Stimulated activated memory B cell treated with anti-CD40 and anti-IgM and Interleukin-4, amounts not matched to agents 10 μg/mL and 1 μg/mL and 100 μg/mL, for 72 hours (primary cell): Measurements from ENCODE around the gene IRF8.

Experiments used
- ATAC-seq: fragments of 150-1000 bp; cut with Tn5 transposase; 2 replicates; pipeline ENCODE4 v1.10.0; 2021
- H3K27ac Mint-ChIP-seq: one replicate; pipeline ENCODE4 v1.8.0; 2022; ENCODE audit warnings: mild to moderate bottlenecking, mixed read lengths
- H3K27me3 Mint-ChIP-seq: one replicate; pipeline ENCODE4 v1.8.0; 2022; ENCODE audit warnings: mixed read lengths
- H3K36me3 Mint-ChIP-seq: one replicate; pipeline ENCODE4 v1.8.0; 2022; ENCODE audit warnings: mixed read lengths
- H3K4me1 Mint-ChIP-seq: one replicate; pipeline ENCODE4 v1.8.0; 2022; ENCODE audit warnings: mixed read lengths
- H3K4me3 Mint-ChIP-seq: one replicate; pipeline ENCODE4 v1.8.0; 2022; ENCODE audit warnings: mild to moderate bottlenecking, moderate library complexity, mixed read lengths
- H3K9me3 Mint-ChIP-seq: one replicate; pipeline ENCODE4 v1.8.0; 2022; ENCODE audit warnings: mixed read lengths

Gene IRF8

DNA sequence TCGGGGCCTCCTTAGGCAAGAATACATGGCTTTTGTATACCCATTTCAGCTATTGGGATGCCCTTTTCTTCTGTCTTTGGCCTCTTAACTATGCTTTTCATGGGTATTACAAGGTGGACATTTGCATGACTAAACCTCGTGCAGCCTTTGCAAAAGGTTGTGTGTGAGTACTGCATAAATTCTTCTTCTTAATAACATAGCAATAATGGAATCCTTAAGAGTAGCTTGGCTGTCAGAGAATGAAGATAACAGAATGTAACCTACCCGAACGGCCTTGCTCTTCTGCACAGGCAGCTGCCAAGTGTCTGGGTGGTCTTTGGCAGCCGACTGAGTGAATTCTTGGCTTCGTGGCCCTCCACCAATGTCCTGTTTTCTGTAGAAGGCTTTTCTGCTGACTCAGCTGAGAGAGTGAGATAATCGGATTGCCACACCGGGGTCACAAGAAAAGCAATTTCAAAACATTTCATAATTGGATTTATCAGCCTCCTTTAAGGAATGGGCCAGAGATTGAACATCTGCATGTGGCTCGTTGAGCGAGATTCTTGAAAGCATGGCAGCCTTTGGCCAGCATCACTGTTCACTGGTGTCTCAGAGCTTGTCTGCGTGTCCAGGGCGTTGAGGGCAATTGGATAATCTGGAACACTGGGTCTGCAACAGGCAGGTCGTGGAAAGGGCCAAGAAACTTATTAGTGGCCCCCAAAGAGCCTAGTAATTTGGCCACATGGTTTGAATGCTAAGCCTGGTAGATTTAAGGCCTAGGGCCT is 13.4 kb downstream of the IRF8 start:
- H3K27ac Mint-ChIP-seq = peak overlapping the region; percentile 94
- H3K36me3 Mint-ChIP-seq = peaks cover 88% of the 10 kb centered on the region
- H3K4me1 Mint-ChIP-seq = peaks cover 93% of the 10 kb centered on the region
- H3K9me3 Mint-ChIP-seq = no peaks in the 10 kb centered on the region
- H3K27me3 Mint-ChIP-seq = no peaks in the 10 kb centered on the region
- peak overlapping the region; percentile 44 for H3K4me3 Mint-ChIP-seq
- ATAC-seq = no peak

DNA sequence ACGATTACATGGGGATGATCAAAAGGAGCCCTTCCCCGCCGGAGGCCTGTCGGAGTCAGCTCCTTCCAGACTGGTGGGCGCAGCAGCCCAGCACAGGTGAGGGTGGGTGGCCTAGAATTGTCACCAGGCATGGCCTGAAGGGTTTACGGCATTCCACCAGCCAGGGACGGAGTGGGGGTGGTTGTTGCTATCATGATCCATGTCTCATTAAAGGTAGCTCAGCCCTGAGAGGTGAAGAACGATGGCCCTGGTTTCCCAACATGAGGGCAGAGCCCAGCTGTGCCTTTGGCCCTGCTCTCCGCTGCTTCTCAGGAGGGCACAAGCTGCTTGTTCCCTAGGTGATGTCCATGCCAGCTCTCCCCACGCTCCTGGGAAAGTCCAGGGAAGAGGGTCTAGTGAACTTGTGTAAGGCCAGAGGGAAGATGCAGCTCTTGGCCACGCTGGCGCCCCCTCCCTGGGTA is 14.2 kb downstream of the IRF8 start:
- Mint-ChIP-seq H3K4me1 (peaks cover 97% of the 10 kb centered on the region), H3K9me3 (no peaks in the 10 kb centered on the region), H3K4me3 (peak overlapping the region; percentile 14), H3K27ac (peak overlapping the region; percentile 94), H3K36me3 (peaks cover 93% of the 10 kb centered on the region), H3K27me3 (no peaks in the 10 kb centered on the region)
- ATAC-seq = no peak

DNA sequence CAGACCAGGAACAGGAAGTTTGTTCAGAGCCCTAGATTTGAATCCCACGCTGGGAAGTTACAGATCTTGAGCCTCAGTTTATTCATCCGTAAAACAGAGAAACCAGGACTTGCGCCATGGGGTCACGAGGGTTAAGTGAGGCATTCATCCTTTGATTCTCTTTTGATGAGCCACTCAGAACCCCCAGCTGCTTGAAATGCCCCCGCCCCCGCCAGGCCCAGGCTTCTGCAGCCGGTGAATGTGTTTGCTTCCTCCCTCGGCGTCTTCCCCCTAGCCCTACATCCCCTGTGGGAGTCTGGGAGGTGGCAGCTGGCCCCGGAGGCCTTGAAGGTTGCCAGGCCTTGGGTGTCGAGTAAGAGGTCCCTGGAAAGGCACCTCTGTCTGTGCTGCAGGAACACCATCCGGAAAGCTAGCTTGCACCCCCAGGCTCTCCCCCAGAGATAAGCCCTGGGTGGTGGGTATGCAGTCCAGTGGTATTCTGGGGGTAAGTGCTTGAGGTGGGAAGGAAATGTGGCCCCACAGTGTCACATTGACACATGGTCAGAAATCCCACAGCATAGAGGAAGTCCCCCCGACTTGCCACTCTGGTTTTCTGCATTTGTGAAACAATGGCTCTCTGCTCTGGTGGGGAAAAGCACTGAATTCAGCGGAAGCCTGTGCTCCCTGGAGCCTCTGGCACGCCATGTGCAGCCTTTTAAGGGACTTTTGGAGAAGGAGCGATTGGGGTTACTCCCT is 14.9 kb downstream of the IRF8 start:
- peak overlapping the region; percentile 52 for H3K4me3 Mint-ChIP-seq
- H3K27ac Mint-ChIP-seq = peak overlapping the region; percentile 94
- no peak for ATAC-seq
- no peaks in the 10 kb centered on the region for H3K27me3 Mint-ChIP-seq
- peaks cover 93% of the 10 kb centered on the region for H3K36me3 Mint-ChIP-seq
- no peaks in the 10 kb centered on the region for H3K9me3 Mint-ChIP-seq
- H3K4me1 Mint-ChIP-seq = peaks cover 96% of the 10 kb centered on the region

DNA sequence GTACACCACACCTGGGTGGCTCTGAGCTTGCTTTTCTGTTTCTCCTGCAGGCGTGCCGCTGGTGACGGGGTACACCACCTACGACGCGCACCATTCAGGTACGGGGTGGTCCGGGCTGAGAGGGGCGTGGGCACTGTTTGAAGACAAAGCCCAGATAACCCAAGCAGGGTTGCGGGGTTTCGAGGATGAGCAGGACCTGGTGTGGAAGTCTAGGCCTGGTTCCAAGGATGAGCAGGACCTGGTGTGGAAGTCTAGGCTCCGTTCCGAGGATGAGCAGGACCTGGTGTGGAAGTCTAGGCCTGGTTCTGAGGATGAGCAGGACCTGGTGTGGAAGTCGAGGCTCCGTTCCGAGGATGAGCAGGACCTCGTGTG is 15.4 kb downstream of the IRF8 start:
- no peaks in the 10 kb centered on the region for H3K27me3 Mint-ChIP-seq
- peak overlapping the region; percentile 94 for H3K27ac Mint-ChIP-seq
- peaks cover 95% of the 10 kb centered on the region for H3K4me1 Mint-ChIP-seq
- no peaks in the 10 kb centered on the region for H3K9me3 Mint-ChIP-seq
- ATAC-seq = no peak
- H3K4me3 Mint-ChIP-seq = peak overlapping the region; percentile 52
- peaks cover 93% of the 10 kb centered on the region for H3K36me3 Mint-ChIP-seq

DNA sequence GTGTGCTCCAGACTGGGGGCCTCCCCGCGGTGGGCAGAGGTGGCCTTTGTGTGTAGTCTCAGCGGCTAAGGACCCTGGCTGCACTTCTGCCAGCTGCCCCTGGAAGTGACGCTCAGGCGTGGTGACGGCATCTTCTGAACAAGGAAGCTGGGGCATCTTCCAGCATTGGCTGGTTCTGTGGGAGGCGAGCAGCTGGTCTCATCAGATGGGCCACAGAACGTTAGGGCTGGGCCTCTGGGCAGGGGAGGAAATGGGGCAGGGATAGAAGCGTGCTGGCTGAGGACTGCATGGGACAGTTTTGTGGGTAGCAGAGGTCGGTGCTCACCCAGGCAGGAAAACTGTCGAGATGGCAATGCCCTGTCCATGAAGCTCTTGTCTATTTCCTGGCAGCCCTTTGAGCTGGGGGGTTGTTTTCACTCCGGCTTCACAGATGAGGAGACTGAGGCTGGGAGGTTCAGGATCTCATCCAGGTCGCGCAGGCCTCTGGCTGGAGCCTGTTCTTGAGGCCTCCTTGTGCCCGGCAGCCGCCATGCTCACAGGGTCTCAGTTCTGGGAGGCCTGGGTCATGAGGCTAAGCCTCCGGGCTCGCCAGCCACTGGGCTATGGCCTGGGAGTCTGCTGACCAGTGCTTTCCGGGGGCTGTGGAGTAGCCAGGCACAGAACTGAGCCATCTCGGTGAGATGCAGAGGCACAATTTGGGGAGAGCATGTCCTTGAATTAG is 16.3 kb downstream of the IRF8 start:
- peaks cover 91% of the 10 kb centered on the region for H3K4me1 Mint-ChIP-seq
- H3K4me3 Mint-ChIP-seq = no peak overlapping the region
- no peaks in the 10 kb centered on the region for H3K9me3 Mint-ChIP-seq
- ATAC-seq = no peak
- H3K27ac Mint-ChIP-seq = peak overlapping the region; percentile 94
- peaks cover 95% of the 10 kb centered on the region for H3K36me3 Mint-ChIP-seq
- no peaks in the 10 kb centered on the region for H3K27me3 Mint-ChIP-seq

DNA sequence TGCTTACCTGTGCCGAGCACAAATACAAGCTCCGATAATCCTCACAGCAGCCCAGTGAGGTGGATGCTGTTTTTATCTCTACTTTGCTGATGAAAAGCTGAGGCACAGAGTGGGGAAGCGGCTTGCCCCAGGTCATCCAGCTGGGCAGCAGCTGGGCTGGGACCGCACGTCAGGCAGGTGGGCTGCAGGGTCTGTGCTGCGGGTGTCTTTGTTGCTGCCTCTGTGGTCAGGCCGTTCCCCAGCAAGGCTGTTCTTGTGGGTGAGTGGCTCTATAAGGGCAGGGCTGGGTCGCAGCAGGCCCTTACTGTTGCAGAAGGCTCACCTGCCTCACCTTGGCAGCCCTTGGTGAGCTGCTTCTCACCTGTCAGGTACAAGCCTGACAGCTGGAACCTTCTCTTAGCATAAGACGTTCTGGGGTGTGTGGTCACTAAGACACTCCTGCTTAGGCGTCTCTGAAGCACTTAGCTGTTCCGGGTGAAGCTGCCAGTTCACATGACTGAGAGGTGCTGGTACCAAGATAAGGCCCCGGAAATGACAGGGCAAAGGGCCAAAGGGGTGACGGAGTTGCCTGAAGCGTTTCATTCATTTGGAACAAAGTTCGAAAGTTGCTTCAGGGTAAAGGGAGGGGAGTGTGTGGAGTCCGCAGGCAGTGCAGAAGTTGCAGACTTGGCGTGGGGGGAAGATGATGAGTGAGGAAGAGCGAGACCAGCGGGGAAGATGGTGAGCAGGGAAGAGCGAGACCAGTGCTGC is 17.4 kb downstream of the IRF8 start:
- no peak for ATAC-seq
- Mint-ChIP-seq H3K27me3 (no peaks in the 10 kb centered on the region), H3K4me1 (peaks cover 86% of the 10 kb centered on the region), H3K27ac (peak overlapping the region; percentile 94), H3K9me3 (no peaks in the 10 kb centered on the region), H3K36me3 (peaks cover 95% of the 10 kb centered on the region), H3K4me3 (peak overlapping the region; percentile 53)

DNA sequence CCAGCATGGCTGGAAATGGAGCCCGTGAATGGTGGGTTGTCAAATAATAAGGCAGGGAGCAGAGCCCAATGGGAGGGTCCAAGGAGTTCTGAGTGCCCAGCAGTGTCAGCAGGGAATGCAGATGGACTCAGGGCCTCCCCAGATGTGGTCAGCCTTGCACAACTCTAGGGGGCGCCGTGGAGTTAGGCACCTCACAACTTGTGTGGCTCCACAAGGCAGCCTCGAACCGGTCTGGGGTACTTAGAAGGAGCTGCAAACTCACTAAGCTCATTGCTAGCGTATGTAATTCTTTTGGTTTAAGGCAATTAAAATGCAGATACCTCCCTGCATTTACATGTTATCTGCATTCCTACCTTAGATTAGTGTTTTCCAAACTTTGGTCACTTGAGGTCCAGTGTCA is 18.1 kb downstream of the IRF8 start:
- H3K4me3 Mint-ChIP-seq = no peak overlapping the region
- H3K36me3 Mint-ChIP-seq = peaks cover 95% of the 10 kb centered on the region
- peak overlapping the region; percentile 94 for H3K27ac Mint-ChIP-seq
- H3K4me1 Mint-ChIP-seq = peaks cover 79% of the 10 kb centered on the region
- no peaks in the 10 kb centered on the region for H3K27me3 Mint-ChIP-seq
- no peaks in the 10 kb centered on the region for H3K9me3 Mint-ChIP-seq
- ATAC-seq = no peak

DNA sequence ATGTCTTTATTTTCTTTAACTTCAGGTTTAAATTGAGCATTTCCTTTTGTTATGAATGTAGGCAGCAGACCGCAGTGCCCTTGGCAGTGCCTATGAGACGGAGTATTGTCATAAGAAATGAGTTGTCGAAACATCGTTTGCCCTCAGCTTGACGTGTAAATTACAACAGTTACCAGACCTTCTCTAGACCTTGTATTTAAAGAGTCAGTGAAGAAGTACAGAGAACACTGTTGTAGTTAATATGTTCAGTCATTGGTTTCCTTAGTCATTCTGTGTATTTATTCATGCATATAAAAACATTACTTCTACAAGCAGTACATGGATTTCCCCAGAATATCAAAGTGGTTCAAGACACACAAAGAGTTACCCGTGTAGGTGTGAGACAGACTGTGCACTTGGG is 19.0 kb downstream of the IRF8 start:
- H3K9me3 Mint-ChIP-seq = no peaks in the 10 kb centered on the region
- no peaks in the 10 kb centered on the region for H3K27me3 Mint-ChIP-seq
- peaks cover 73% of the 10 kb centered on the region for H3K4me1 Mint-ChIP-seq
- peaks cover 93% of the 10 kb centered on the region for H3K36me3 Mint-ChIP-seq
- peak; percentile 86 for ATAC-seq
- peak overlapping the region; percentile 94 for H3K27ac Mint-ChIP-seq
- H3K4me3 Mint-ChIP-seq = no peak overlapping the region

DNA sequence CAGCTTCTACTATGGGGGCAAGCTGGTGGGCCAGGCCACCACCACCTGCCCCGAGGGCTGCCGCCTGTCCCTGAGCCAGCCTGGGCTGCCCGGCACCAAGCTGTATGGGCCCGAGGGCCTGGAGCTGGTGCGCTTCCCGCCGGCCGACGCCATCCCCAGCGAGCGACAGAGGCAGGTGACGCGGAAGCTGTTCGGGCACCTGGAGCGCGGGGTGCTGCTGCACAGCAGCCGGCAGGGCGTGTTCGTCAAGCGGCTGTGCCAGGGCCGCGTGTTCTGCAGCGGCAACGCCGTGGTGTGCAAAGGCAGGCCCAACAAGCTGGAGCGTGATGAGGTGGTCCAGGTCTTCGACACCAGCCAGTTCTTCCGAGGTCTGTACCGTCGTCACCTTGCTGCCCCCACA is 19.5 kb downstream of the IRF8 start:
- Mint-ChIP-seq H3K27me3 (no peaks in the 10 kb centered on the region), H3K4me3 (no peak overlapping the region), H3K36me3 (peaks cover 93% of the 10 kb centered on the region), H3K9me3 (no peaks in the 10 kb centered on the region), H3K27ac (peak overlapping the region; percentile 94), H3K4me1 (peaks cover 73% of the 10 kb centered on the region)
- ATAC-seq = no peak

DNA sequence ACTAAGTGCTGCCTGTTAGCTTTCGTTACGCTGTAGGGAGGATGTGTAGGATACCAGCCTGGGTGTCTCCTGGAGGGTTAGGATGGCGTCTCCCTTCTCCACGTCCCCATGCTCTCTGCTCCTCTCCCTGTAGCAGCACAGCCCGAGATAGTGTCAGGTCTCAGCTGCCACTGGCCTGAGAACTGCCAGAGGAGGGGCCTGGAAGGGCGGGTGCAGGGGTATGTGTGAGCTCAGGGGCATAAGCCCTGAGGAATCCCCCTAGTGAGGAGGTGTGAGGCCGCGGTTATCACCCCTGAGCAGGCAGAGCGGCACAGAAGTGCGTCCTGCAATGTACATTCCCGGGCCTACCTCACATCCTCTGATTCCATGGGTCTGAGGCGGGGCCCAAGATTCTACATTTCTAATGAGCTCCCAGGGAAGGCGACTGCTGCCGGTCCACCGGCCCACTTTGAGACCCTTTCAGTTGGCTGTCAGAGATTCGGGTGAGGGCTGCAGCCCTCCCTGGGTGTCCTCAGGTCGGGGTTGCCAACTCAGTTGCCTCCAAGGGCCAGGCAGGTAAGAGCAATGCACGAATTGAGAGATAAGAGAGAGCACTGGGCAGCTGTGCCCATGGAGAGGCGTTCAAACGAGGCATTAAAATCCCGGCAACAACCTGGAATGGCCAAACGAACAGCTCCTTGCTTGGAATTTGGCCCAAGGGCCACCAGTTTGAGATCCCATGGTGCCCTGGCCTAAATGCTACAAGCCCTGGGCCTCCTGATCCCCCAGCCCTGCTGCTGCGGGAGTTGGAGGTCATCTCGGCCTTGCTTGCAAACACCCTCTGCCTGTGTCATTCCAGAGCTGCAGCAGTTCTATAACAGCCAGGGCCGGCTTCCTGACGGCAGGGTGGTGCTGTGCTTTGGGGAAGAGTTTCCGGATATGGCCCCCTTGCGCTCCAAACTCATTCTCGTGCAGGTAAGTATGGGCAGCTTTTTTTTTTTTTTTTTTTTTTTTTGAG is 20.6 kb downstream of the IRF8 start:
- Mint-ChIP-seq H3K27me3 (no peaks in the 10 kb centered on the region), H3K36me3 (peaks cover 87% of the 10 kb centered on the region), H3K4me1 (peaks cover 72% of the 10 kb centered on the region), H3K27ac (peak overlapping the region; percentile 94), H3K4me3 (no peak overlapping the region), H3K9me3 (no peaks in the 10 kb centered on the region)
- no peak for ATAC-seq

DNA sequence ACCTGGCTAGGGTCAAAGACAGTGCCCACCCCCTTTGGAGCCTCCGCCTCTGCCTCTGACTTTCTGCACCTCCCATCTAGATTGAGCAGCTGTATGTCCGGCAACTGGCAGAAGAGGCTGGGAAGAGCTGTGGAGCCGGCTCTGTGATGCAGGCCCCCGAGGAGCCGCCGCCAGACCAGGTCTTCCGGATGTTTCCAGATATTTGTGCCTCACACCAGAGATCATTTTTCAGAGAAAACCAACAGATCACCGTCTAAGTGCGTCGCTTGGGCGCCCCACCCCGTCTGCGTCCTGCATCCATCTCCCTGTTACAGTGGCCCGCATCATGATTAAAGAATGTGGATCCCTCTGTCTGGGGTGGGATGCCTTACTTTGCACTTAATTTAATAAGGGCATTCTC is 22.1 kb downstream of the IRF8 start:
- ATAC-seq = no peak
- no peaks in the 10 kb centered on the region for H3K9me3 Mint-ChIP-seq
- H3K36me3 Mint-ChIP-seq = peaks cover 76% of the 10 kb centered on the region
- no peak overlapping the region for H3K27ac Mint-ChIP-seq
- H3K4me3 Mint-ChIP-seq = no peak overlapping the region
- H3K4me1 Mint-ChIP-seq = peaks cover 73% of the 10 kb centered on the region
- no peaks in the 10 kb centered on the region for H3K27me3 Mint-ChIP-seq

DNA sequence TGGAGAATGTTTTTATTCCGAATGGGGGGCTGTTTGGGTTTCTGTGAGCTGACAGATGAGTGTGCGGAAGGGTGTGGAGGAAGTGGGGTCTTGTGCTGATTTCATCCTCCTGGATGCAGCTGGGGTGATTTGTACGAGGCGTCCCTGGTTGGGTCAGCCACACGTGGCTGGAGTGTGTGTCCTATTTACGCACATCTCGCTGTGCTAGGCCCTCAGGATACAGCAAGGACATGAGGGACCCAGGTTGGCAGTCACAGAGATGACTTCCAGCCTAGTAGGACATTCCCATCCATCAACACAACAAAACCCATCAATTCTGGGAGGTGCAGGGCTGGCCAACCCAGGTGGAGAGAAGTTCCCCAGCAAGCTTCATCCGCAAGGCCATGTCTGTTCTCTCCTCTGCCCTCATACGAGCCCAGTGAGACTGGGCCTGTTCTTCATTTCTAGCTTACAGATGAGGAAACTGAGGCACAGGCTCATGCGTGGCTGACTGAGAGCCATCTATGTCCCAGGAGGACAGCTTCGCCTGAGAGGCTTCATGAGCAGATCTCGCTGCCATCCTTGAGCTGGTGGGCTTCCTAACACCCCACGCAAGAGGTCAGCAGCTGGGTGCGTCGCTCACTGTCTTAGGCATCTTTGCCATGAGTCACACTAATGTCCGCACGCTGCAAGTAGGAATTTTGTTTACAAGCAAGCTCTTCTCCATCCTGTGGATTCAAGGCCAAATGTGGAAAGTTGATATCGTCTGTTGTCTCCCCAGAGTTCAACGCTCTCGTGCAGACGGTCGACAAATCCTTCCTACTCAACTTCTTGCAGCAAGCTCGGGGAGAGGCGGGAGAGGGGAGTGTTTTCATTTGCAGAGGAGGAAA is 24.4 kb downstream of the IRF8 start:
- H3K9me3 Mint-ChIP-seq = no peaks in the 10 kb centered on the region
- peaks cover 67% of the 10 kb centered on the region for H3K4me1 Mint-ChIP-seq
- no peak for ATAC-seq
- H3K27ac Mint-ChIP-seq = peak overlapping the region; percentile 48
- no peaks in the 10 kb centered on the region for H3K27me3 Mint-ChIP-seq
- H3K36me3 Mint-ChIP-seq = peaks cover 54% of the 10 kb centered on the region
- H3K4me3 Mint-ChIP-seq = no peak overlapping the region

DNA sequence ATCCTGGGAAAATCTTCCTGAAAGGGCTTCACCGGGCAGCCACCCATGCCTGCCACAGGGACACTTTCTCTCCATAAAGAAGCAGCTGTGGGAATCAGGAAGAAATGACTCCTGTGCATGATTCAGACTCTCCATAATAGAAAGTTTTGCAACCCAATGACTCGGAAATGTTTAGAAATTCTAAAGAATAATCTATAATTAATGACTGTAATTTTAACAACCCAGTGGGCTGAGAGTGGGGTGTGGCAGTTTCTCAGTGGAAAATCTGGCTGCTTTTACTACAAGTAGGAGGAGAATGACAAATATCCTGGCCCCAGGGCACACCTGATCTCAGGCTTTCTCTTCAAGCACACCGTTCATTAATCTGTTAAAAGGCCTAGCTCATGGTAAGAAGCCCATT is 25.7 kb downstream of the IRF8 start:
- peaks cover 67% of the 10 kb centered on the region for H3K4me1 Mint-ChIP-seq
- H3K4me3 Mint-ChIP-seq = no peak overlapping the region
- no peak for ATAC-seq
- peak overlapping the region; percentile 48 for H3K27ac Mint-ChIP-seq
- H3K27me3 Mint-ChIP-seq = no peaks in the 10 kb centered on the region
- H3K9me3 Mint-ChIP-seq = no peaks in the 10 kb centered on the region
- peaks cover 41% of the 10 kb centered on the region for H3K36me3 Mint-ChIP-seq
